SU-DHL-6 (cell line): ENCODE data around the gene IPO4.
A peak's percentile ranks its signal among the peaks of the same experiment; 100 is the strongest.

Source experiments
- H2AFZ ChIP-seq: fragments of 200-600 bp; sonication (generic); 2 replicates; pipeline ENCODE4 v1.6.1; 2014; ENCODE audit warnings: low read depth, mild to moderate bottlenecking, moderate library complexity, mixed read lengths, antibody characterized with exemption, low read length; ENCODE audit not compliant: severe bottlenecking
- H3F3A ChIP-seq: fragments of 200-600 bp; shearing (Covaris generic); 2 replicates; pipeline ENCODE4 v1.6.0; 2016; ENCODE audit warnings: antibody characterized with exemption, mild to moderate bottlenecking; ENCODE audit not compliant: insufficient read depth
- H3K27ac ChIP-seq: fragments of 200-600 bp; sonication (generic); 2 replicates; pipeline ENCODE4 v1.5.1; 2016; ENCODE audit warnings: low read depth, mild to moderate bottlenecking, low read length, moderate library complexity, mixed read lengths
- H3K27me3 ChIP-seq: fragments of 200-600 bp; sonication (generic), shearing (Covaris generic); 2 replicates; pipeline ENCODE4 v1.6.0; 2014; ENCODE audit warnings: mild to moderate bottlenecking, low read length
- H3K36me3 ChIP-seq: fragments of 200-600 bp; sonication (generic); 2 replicates; pipeline ENCODE4 v1.6.1; 2014; ENCODE audit warnings: mild to moderate bottlenecking, low read length, mixed read lengths
- H3K4me2 ChIP-seq: fragments of 300-600, 200-600 bp; shearing (Covaris generic), sonication (generic); 2 replicates; pipeline ENCODE4 v1.6.0; 2014; ENCODE audit warnings: low read length, low read depth, mild to moderate bottlenecking; ENCODE audit not compliant: poor library complexity, severe bottlenecking
- H3K4me3 ChIP-seq: fragments of 200-600 bp; sonication (generic); 2 replicates; pipeline ENCODE4 v1.5.1; 2014; ENCODE audit warnings: antibody characterized with exemption, low read length, mild to moderate bottlenecking, mixed read lengths; ENCODE audit not compliant: insufficient read depth, poor library complexity, severe bottlenecking
- H3K79me2 ChIP-seq: fragments of 200-600 bp; sonication (generic); 2 replicates; pipeline ENCODE4 v1.6.1; 2014; ENCODE audit warnings: mild to moderate bottlenecking, low read length, moderate library complexity; ENCODE audit not compliant: insufficient read depth
- H3K9ac ChIP-seq: fragments of 200-600 bp; sonication (generic); 2 replicates; pipeline ENCODE4 v1.7.0; 2014; ENCODE audit warnings: mild to moderate bottlenecking, low read length
- H3K9me2 ChIP-seq: fragments of 200-600 bp; sonication (generic); replicated peaks from 2 replicates; pipeline ENCODE4 v1.6.1; 2014; ENCODE audit warnings: low read length; ENCODE audit not compliant: insufficient read depth
- H3K9me3 ChIP-seq: fragments of 200-600 bp; sonication (generic); 2 replicates; pipeline ENCODE4 v1.6.1; 2014; ENCODE audit warnings: low read length, mixed read lengths; ENCODE audit not compliant: insufficient read depth
- H4K20me1 ChIP-seq: fragments of 200-600 bp; sonication (generic); 2 replicates; pipeline ENCODE4 v1.6.1; 2014; ENCODE audit warnings: low read depth, mild to moderate bottlenecking, antibody characterized with exemption, low read length, moderate library complexity, mixed read lengths
- CTCF ChIP-seq: fragments of 200-600 bp; sonication (generic); IDR thresholded peaks from one replicate; pipeline ENCODE4 v1.5.1; 2017; ENCODE audit warnings: antibody characterized with exemption, mild to moderate bottlenecking, low read length, moderate library complexity; ENCODE audit not compliant: insufficient read depth, poor library complexity, severe bottlenecking
- EZH2phosphoT487 ChIP-seq: fragments of 200-600 bp; sonication (generic), shearing (Covaris generic); conservative IDR thresholded peaks from 2 replicates; pipeline ENCODE4 v1.6.1; 2018; ENCODE audit warnings: mild to moderate bottlenecking, antibody characterized with exemption, low read length, moderate library complexity, mixed read lengths

Gene IPO4

GRCh38 chr14:24236689-24237462, 48.3 kb upstream of the IPO4 start:
- TF ChIP-seq EZH2phosphoT487 (no peak), CTCF (no peak)
- peaks cover 13% of the 10 kb centered on the region; the same call in 1 of the 2 replicates for H3F3A ChIP-seq
- peaks cover 18% of the 10 kb centered on the region; the same call in 1 of the 2 replicates for H3K79me2 ChIP-seq

GRCh38 chr14:24235804-24236688, 47.4 kb upstream of the IPO4 start:
- Histone ChIP-seq H3K79me2 (peaks cover 21% of the 10 kb centered on the region), H4K20me1 (no peaks in the 10 kb centered on the region), H3F3A (peaks cover 13% of the 10 kb centered on the region; the same call in 1 of the 2 replicates), H3K9me3 (no peaks in the 10 kb centered on the region), H3K9me2 (no peaks in the 10 kb centered on the region), H3K4me3 (no peak overlapping the region), H3K27ac (no peak overlapping the region), H2AFZ (no peak overlapping the region), H3K27me3 (no peaks in the 10 kb centered on the region), H3K4me2 (no peak overlapping the region), H3K36me3 (no peaks in the 10 kb centered on the region; the same call in 1 of the 2 replicates), H3K9ac (no peak overlapping the region)
- TF ChIP-seq EZH2phosphoT487 (no peak), CTCF (no peak)

More at GRCh38 chr14:24236689-24237462, 48.3 kb upstream of the IPO4 start:
- H3K36me3 ChIP-seq = no peaks in the 10 kb centered on the region; the same call in 1 of the 2 replicates
- no peak overlapping the region for H3K9ac ChIP-seq
- H4K20me1 ChIP-seq = no peaks in the 10 kb centered on the region; the same call in 1 of the 2 replicates
- H2AFZ ChIP-seq = no peak overlapping the region
- no peaks in the 10 kb centered on the region for H3K9me2 ChIP-seq
- H3K4me2 ChIP-seq = no peak overlapping the region
- no peak overlapping the region for H3K27ac ChIP-seq
- H3K27me3 ChIP-seq = no peaks in the 10 kb centered on the region
- no peak overlapping the region for H3K4me3 ChIP-seq
- no peaks in the 10 kb centered on the region for H3K9me3 ChIP-seq

GRCh38 chr14:24234095-24235005, 45.7 kb upstream of the IPO4 start:
- no peaks in the 10 kb centered on the region for H3K9me2 ChIP-seq

More at GRCh38 chr14:24234095-24235005, 45.7 kb upstream of the IPO4 start:
- Histone ChIP-seq H3K4me2 (peak overlapping the region; percentile 85), H3K4me3 (no peak overlapping the region), H3F3A (peaks cover 13% of the 10 kb centered on the region; the same call in 1 of the 2 replicates), H3K27me3 (no peaks in the 10 kb centered on the region), H3K36me3 (no peaks in the 10 kb centered on the region), H3K9me3 (no peaks in the 10 kb centered on the region), H3K79me2 (peaks cover 34% of the 10 kb centered on the region), H3K27ac (no peak overlapping the region), H2AFZ (no peak overlapping the region), H4K20me1 (no peaks in the 10 kb centered on the region), H3K9ac (peak overlapping the region; percentile 81; the same call in 1 of the 2 replicates)
- TF ChIP-seq EZH2phosphoT487 (no peak), CTCF (no peak)
